IPS-18c (cell line): ENCODE data around the gene PLPPR2.
"Not testable (repeated sequence)": the region's sequence is repeated elsewhere in the genome, so short reads cannot be mapped to it uniquely, and the experiment has no call there.

ENCODE experiments used
- H3K4me3 ChIP-seq: 2 replicates; pipeline ENCODE4 v1.7.0; 2013; ENCODE audit warnings: low read depth, mild to moderate bottlenecking, low read length, moderate library complexity; ENCODE audit not compliant: insufficient read depth
- H3K9me3 ChIP-seq: one replicate; pipeline ENCODE4 v1.6.1; 2013; ENCODE audit warnings: mild to moderate bottlenecking, low read length, moderate library complexity; ENCODE audit not compliant: control insufficient read depth, insufficient read depth

The PLPPR2 gene

DNA sequence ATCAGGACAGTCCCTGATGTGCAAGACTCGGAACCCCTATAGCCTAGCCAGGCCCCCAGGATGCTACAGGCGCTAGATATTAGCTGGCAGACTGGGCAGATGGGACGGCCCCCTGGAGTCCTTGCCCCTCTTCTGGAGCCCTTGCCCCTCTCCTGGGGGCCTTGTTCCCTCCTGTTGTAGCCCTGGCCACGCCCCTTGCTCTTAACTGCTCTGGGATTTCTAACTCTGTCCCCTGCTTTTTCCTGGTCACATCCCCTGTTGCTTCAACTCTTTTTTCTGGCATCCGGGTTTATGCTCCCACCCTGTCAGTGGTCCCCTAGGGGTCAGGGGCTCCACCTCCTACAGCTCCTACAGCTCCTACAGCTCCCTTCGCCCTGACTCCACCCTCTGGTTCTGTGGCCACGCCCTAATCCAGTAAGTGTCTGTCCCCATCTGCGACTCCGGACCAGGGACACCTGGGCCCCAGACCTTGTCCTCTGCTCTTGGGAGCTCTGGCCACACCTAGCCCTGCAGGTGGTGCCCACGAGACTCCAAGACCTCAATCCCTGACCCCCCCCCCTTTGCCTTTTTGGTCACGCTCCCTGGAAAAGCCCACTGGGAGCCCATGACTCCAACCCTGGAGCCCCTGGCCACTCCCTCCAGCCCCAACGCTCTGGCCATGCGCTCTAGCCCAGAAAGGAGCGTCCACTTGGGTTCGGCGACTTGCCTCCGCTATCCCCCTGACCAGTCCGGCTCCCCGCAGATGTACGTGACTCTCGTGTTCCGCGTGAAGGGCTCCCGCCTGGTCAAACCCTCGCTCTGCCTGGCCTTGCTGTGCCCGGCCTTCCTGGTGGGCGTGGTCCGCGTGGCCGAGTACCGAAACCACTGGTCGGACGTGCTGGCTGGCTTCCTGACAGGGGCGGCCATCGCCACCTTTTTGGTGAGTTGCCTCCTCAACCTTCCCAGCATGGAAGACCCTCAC, 6.8 kb downstream of the PLPPR2 start:
- Histone ChIP-seq H3K9me3 (no peaks in the 10 kb centered on the region), H3K4me3 (peak overlapping the region; percentile 65)

DNA sequence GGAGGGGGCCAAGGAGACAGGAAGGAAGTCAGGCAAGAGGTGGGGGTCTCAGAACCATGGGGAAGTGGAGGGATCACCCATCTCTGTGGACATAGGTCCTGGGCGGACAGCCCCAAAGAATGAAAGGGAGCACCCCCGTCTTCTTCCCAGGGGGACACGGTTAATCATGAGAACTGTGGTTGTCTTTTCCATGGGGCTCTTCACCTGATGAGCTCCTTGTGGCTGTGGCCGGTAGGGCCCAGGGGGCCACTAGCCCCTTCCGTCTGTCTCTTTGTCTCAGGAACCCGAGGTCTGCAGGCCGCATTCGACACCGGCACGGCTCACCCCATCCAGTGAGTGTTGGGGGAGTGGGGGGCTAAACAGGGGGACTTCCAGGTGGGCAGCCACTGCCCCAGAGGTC, 8.6 kb downstream of the PLPPR2 start:
- H3K9me3 ChIP-seq = no peaks in the 10 kb centered on the region

DNA sequence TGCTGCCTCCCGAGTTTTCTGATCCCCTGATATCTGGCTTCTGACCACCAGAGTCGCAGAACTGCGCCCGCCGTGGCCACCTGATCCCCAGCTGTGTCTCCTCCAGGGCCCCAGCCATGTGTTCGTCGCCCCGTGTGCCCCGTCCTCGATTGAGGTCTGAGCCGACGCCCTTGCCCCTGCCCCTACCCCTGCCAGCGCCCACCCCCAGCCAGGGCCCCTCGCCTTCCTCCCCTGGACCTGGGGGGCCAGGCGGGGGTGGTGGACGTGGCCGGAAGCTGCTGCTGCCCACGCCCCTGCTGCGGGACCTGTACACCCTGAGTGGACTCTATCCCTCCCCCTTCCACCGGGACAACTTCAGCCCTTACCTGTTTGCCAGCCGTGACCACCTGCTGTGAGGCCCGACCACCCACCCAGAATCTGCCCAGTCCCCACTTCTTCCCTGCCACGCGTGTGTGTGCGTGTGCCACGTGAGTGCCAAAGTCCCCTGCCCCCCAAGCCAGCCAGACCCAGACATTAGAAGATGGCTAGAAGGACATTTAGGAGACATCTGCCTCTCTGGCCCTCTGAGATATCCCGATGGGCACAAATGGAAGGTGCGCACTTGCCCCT, 9.2 kb downstream of the PLPPR2 start:
- H3K4me3 ChIP-seq = no peak overlapping the region
- H3K9me3 ChIP-seq = no peaks in the 10 kb centered on the region

More for the DNA sequence above, 8.6 kb downstream of the PLPPR2 start:
- no peak overlapping the region for H3K4me3 ChIP-seq

DNA sequence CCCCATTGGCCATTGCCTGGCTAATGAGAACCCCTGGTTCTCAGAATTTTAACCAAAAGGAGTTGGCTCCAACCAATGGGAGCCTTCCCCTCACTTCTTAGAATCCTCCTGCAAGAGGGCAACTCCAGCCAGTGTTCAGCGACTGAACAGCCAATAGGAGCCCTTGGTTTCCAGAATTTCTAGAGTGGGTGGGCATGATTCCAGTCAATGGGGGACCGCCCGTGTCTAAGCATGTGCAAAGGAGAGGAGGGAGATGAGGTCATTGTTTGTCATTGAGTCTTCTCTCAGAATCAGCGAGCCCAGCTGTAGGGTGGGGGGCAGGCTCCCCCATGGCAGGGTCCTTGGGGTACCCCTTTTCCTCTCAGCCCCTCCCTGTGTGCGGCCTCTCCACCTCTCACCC, 9.7 kb downstream of the PLPPR2 start:
- Histone ChIP-seq H3K9me3 (no peaks in the 10 kb centered on the region), H3K4me3 (no peak overlapping the region)

DNA sequence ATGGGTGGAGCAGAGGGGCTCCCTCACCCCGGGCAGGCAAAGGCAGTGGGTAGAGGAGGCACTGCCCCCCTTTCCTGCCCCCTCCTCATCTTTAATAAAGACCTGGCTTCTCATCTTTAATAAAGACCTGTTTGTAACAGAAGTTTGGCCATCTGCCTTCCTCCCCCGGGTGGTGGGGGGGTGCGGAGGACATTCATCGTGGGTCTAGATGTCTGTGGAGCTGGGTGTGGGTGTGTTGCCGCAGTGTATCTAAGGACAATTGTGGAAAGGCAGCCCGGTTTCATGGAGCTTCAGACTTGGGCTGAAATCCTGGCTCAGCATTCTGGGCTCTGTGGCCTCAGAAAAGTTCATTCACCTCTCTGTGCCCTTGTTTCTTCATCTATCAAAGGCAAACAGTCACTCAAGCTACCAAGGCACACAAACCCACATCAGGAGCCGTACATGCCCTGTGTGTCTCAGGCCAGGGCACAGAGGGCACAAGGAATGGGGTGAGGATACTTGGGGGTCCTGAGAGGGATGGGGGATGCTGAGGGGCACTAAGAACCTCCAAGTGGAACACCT, 10.4 kb downstream of the PLPPR2 start:
- no peak overlapping the region for H3K4me3 ChIP-seq

DNA sequence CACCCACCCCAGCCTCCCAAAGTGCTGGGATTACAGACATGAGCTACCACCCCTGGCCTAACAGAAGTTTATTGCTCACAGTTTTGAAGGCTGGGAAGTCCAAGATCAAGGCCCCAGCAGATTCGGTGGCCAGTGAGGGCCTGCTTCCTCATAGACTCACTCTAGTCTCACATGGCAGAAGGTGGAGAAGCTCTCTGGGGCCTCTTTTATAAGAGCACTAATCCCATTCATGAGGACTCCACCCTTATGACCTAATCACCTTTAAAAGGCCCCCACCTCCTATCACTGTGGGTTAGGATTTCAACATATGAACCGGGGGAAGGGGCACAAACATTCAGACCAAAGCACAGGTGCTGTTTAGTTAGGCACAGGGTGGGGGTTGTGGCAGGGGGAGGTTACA, 12.3 kb downstream of the PLPPR2 start:
- Histone ChIP-seq H3K9me3 (no peaks in the 10 kb centered on the region), H3K4me3 (no peak overlapping the region)

More for the DNA sequence above, 10.4 kb downstream of the PLPPR2 start:
- H3K9me3 ChIP-seq = no peaks in the 10 kb centered on the region

DNA sequence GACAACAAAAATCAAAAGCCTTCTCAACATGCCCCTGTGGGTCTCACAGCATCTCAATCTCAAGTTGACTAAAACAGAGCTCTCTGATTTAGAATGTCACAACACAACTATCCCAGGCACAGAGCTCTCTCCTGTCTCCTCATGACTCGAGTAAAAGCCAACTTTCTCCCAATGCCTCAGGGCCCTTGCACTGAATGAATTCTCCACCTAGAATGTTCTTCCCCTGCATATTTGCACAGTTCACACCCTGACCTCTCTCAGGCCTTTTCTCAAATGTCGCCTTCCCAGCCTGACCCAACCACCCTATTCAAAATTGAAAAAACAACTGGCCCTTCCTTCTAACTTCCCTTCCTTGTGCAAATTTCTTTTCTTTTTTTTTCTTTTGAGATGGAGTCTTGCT, 15.5 kb downstream of the PLPPR2 start:
- no peaks in the 10 kb centered on the region for H3K9me3 ChIP-seq
- no peak overlapping the region for H3K4me3 ChIP-seq

DNA sequence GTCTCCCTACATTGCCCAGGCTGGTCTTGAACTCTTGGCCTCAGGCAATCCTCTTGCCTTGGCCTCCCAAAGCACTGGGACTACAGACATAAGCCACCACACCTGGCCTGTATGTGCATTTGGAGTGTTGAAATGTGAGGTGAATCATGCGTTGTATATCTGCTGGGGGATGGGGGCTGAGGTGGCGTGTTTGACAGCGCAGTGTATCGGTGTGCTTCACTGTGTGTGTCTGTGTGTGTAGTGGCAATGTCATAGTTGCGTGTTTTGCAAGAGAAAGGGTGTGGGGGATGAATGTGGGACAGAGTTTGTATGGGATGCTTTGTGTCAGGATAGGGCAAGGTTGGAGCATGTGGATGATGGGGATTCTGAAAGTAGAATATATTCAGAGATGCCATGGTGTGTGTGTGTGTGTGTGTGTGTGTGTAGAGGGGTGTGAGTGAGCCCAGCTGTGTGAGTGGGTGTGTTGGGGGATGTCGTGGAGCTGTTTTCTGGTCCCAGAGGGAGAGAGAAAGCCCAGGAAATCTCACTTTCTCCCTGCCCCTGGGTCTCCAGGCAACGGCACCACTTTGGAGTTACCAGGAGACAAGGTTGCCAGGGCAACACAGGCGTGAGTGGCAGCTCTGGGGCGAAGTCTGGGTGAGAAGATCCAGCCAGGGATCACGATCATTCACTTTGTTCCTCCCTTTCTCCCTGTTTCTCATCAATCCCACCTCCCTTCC, 18.1 kb downstream of the PLPPR2 start:
- Histone ChIP-seq H3K4me3 (no peak overlapping the region), H3K9me3 (no peaks in the 10 kb centered on the region)

DNA sequence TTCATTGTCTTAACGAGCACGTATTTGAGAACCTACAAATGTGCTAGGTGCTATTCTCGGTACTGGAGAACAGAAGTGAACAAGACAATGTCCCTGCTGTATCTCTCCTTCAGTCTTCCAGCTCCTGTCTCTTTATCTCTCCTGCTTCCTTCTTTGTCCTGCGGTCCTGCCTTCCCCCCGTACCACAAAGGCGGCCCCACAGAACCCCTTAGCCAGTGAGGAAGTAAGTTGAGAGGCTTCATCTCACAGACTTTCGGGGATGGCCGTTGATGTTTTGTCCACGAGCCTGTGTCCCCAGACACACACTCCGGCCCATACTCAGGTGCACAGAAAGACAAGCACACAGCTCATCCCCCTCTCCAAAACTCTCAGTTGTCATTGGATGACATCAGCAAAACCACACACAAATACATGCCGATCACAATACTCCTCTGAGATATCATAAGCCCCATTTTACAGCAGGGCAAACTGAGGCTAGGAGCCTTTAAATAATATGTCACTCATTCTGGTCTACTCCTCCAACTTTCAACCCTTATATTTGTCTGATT, 18.7 kb downstream of the PLPPR2 start:
- H3K9me3 ChIP-seq = no peaks in the 10 kb centered on the region
- peak overlapping the region; percentile 87; the same call in 1 of the 2 replicates for H3K4me3 ChIP-seq

DNA sequence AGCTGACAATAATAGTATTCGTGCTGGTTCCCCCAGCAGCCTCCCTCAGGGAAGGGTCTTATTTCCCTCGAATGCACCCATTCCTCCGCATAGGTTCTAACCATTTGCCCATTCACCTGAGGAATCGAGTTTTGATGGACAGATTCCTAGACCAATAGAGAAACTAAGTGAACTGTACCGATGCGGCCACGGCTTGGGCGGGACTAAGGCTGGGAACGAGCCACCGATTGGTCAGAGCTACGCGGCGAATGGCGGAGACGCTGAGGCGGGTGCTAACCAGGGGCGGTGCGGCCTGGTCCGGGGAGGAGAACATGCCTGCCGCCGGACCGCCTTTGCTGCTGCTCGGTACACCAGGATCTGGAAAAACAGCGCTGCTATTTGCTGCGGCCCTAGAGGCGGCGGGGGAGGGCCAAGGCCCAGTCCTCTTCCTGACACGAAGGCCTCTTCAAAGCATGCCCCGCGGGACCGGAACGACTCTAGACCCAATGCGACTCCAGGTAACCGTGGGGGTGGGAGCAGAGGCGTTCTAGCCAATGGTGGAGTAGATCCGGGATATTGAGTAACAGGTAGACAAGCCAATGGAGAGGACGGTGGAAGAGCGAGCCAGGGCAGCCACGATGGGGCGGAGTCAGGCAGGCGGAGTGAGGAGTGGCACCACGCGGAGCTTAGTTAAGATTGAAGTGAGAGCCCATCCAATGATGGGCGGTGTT, 19.4 kb downstream of the PLPPR2 start, which contains the start of gene SWSAP1:
Gene SWSAP1 (plus strand): TSS at position 234 of the 710 bp plus-strand sequence. CDS start 15 bp downstream, at position 249.
- H3K4me3 ChIP-seq = peak within 1 kb of the TSS; percentile 87
- no peaks in the 10 kb centered on the region for H3K9me3 ChIP-seq

DNA sequence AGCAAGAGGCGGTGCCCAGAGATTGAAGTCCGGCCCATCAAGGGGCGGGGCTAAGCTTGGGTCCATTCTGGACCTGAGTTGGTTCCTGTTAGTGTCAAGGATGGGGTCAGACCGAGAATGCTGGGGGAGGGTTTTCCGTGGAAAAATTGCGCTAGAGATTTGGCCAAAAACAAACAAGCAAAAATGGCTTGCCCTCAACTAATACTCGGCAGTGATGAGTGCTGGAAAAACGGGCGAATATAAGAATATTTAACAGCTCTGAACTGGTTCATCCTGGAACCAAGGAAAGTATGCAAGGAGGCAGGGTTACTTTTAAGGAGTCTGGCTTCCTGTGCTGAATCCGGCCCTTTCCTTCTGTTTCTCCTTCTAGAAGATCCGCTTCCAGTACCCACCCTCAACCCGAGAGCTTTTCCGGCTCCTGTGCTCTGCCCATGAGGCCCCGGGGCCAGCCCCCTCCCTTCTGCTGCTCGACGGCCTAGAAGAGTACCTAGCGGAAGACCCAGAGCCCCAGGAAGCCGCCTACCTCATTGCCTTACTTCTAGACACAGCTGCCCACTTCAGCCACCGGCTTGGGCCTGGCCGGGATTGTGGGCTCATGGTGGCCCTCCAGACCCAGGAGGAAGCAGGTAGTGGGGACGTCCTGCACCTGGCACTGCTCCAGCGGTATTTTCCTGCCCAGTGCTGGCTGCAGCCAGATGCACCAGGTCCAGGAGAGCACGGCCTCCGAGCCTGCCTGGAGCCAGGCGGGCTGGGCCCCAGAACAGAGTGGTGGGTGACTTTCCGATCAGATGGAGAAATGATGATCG, 20.1 kb downstream of the PLPPR2 start:
- Histone ChIP-seq H3K4me3 (peak overlapping the region; percentile 50), H3K9me3 (no peaks in the 10 kb centered on the region)

DNA sequence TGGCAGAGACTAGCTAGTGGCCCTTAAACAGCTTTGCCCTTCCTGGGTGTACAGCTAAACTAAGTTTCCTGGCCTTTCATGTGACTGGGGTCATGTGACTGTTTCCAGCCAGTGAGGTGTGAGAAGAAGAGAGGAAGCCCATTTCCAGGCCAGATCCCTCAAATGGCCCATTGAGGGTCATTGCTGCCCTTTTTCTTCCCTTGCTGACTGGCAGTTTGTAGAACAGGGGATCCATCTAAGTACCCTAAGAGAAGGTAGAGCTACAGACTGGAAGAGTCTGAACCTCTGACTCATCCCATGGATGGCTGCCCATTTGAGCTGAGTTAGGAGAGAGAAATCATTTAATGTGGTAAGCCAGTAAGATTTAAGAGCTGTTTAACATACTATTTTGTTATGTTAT, 22.0 kb downstream of the PLPPR2 start:
- no peak overlapping the region for H3K4me3 ChIP-seq
- peaks cover 2% of the 10 kb centered on the region for H3K9me3 ChIP-seq

DNA sequence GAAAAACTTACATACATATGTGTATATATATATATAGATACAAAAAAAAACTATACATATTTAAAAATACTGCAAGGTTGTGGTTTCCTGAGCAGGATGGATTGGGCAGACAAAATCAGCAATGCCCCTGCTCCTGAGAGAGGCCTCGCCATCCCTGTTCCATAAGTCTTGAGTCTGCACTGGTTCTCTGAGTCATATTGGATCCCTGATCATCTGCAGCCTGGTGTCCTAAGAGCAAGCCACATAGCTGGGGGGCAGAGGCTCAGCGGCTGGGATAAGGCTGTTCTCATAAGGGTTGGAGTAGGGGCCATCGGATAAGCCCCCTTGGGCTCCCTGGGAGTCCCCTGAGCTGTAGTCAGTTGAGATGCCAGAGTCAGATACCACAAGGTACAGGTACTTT, 22.5 kb downstream of the PLPPR2 start:
- H3K4me3 ChIP-seq = no peak overlapping the region
- H3K9me3 ChIP-seq = peaks cover 2% of the 10 kb centered on the region

DNA sequence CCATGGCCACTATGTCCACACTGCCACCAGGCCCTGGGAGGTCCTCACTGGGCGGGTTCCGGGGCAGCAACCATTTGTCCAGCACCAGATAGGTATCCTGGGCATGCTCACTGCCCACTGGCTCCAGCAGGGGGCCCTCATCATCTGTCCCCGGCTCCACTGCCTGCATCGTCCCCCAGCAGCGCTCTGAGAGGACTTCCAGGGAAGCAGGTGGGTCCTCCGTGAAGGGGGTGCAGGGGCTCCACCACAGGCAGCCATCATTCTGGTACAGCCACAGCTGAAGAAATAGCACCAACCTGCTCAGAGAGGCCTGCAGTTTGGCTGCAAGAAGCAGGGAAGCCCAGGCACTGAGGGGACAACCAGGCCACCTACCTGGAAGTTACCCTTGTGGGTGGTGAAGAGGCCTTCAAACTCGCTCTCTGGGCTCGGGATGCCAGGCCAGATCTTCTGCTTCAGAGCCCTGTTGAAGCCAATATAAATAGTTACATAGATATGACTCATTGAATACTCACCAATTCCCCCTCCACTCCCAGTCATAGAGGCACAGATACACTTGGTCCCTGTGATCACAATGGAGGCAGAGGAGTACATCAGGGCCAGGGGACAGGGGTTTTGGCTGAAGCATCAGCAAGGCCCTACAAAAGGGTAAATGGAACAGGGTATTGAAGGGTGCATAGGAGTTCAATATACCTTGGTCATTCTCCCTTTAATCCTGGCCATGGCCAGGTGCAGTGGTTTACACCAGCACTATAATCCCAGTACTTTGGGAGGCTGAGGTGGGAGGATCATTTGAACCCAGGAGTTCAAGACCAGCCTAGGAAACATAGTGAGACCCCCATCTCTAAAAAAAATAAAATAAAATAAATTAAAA, 23.3 kb downstream of the PLPPR2 start:
- H3K4me3 ChIP-seq = no peak overlapping the region

DNA sequence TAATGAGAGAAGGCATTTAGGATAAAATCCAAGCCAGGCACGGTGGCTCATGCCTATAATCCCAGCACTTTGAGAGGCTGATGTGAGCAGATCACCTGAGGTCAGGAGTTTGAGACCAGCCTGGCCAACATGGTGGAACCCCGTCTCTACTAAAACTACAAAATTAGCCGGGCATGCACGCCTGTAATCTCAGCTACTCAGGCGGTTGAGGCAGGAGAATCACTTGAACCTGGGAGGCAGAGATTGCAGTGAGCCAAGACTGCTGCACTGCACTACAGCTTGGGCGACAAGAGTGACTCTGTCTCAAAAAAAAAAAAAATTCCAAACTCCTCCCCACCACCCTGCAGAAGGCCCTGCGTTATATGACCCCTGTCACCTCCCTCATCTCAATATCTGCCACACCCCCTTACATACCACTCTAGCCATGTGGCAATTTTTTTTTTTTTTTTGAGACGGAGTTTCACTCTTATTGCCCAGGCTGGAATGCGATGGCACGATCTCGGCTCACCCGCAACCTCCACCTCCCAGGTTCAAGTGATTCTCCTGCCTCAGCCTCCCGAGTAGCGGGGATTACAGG, 24.1 kb downstream of the PLPPR2 start:
- H3K9me3 ChIP-seq, H3K4me3 ChIP-seq: not testable (repeated sequence)

More for the DNA sequence above, 23.3 kb downstream of the PLPPR2 start:
- H3K9me3 ChIP-seq = peaks cover 2% of the 10 kb centered on the region
